HG03139 (cell line): Measurements from ENCODE around the gene ZDHHC7.
"Not testable (repeated sequence)": the region's sequence is repeated elsewhere in the genome, so short reads cannot be mapped to it uniquely, and the experiment has no call there.

Experiments used
- ATAC-seq: cut with Tn5 transposase; IDR thresholded peaks from one replicate; pipeline ENCODE4 v1.9.1; 2021; ENCODE audit not compliant: unreplicated experiment

ZDHHC7 gene

GRCh38 chr16:85045077-85045476 lies 33.7 kb upstream of the ZDHHC7 start:
- ATAC-seq, result no peak

GRCh38 chr16:85042606-85043005 lies 31.3 kb upstream of the ZDHHC7 start:
- no peak for ATAC-seq

GRCh38 chr16:85042167-85042526 lies 30.8 kb upstream of the ZDHHC7 start:
- ATAC-seq, result no peak

GRCh38 chr16:85041219-85042166 lies 30.2 kb upstream of the ZDHHC7 start:
- ATAC-seq, result no peak

GRCh38 chr16:85040685-85041084 lies 29.4 kb upstream of the ZDHHC7 start:
- no peak for ATAC-seq

- ATAC-seq, result no peak
Measured at GRCh38 chr16:85037721-85038120, 26.4 kb upstream of the ZDHHC7 start.

- ATAC-seq, result no peak
Measured at GRCh38 chr16:85037050-85037410, 25.7 kb upstream of the ZDHHC7 start.

GRCh38 chr16:85036236-85037049 lies 25.1 kb upstream of the ZDHHC7 start:
- ATAC-seq, result no peak

- no peak for ATAC-seq
Measured at GRCh38 chr16:85034591-85035433, 23.5 kb upstream of the ZDHHC7 start.

GRCh38 chr16:85033171-85033570 lies 21.8 kb upstream of the ZDHHC7 start:
- ATAC-seq, result no peak

- not testable (repeated sequence) for ATAC-seq
Measured at GRCh38 chr16:85032187-85032586, 20.9 kb upstream of the ZDHHC7 start.

GRCh38 chr16:85031451-85031850 lies 20.1 kb upstream of the ZDHHC7 start:
- no peak for ATAC-seq

GRCh38 chr16:85029981-85030401 lies 18.7 kb upstream of the ZDHHC7 start:
- no peak for ATAC-seq

GRCh38 chr16:85029408-85029784 lies 18.1 kb upstream of the ZDHHC7 start:
- no peak for ATAC-seq

GRCh38 chr16:85028685-85029407 lies 17.5 kb upstream of the ZDHHC7 start:
- ATAC-seq, result no peak

- ATAC-seq, result peak; percentile 20
Measured at GRCh38 chr16:85027958-85028684, 16.8 kb upstream of the ZDHHC7 start.

- peak; percentile 73 for ATAC-seq
Measured at GRCh38 chr16:85027349-85027957, 16.1 kb upstream of the ZDHHC7 start, which contains the start of gene KIAA0513. Gene KIAA0513 (plus strand): TSS chr16:85027795. CDS start chr16:85067072, 39,277 bp downstream.

GRCh38 chr16:85026703-85027102 lies 15.4 kb upstream of the ZDHHC7 start:
- no peak for ATAC-seq
